Hippocampal formation (tissue), 2 donors: Measurements from ENCODE around the gene COL6A2.
"Not testable (repeated sequence)": the region's sequence is repeated elsewhere in the genome, so short reads cannot be mapped to it uniquely, and the experiment has no call there.

Experiments used
- DNase-seq, 2 donors: peaks; one replicate each; lab custom pipeline; 2025; lab: John Stamatoyannopoulos, UW

The COL6A2 gene

GRCh38 chr21:46094401-46095082 is 3.4 kb upstream of the COL6A2 start:
- no peak for DNase-seq

- DNase-seq, result no peak
These were observed 2.7 kb upstream of the COL6A2 start for GRCh38 chr21:46095083-46095719.

GRCh38 chr21:46095814-46096595 is 1.9 kb upstream of the COL6A2 start:
- DNase-seq, result no peak

GRCh38 chr21:46096596-46097335 is 1.1 kb upstream of the COL6A2 start:
- no peak for DNase-seq

GRCh38 chr21:46098303-46099141 is 610 bp downstream of the COL6A2 start:
- no peak for DNase-seq

- no peak for DNase-seq
These were observed 1.6 kb downstream of the COL6A2 start for GRCh38 chr21:46099476-46099875.

- DNase-seq, result no peak
These were observed 2.1 kb downstream of the COL6A2 start for GRCh38 chr21:46100020-46100419.

- DNase-seq, result no peak
These were observed 2.5 kb downstream of the COL6A2 start for GRCh38 chr21:46100426-46100825.

- no peak for DNase-seq
These were observed 3.0 kb downstream of the COL6A2 start for GRCh38 chr21:46100906-46101305.

GRCh38 chr21:46104104-46104503 is 6.2 kb downstream of the COL6A2 start:
- no peak for DNase-seq

GRCh38 chr21:46107376-46107775 is 9.5 kb downstream of the COL6A2 start:
- DNase-seq, result not testable (repeated sequence)

- DNase-seq, result no peak
These were observed 11.0 kb downstream of the COL6A2 start for GRCh38 chr21:46108827-46109312.

- DNase-seq, result no peak
These were observed 11.7 kb downstream of the COL6A2 start for GRCh38 chr21:46109313-46110221.

GRCh38 chr21:46110499-46111192 is 12.7 kb downstream of the COL6A2 start:
- no peak for DNase-seq

GRCh38 chr21:46111193-46111571 is 13.3 kb downstream of the COL6A2 start:
- DNase-seq, result no peak

- no peak for DNase-seq
These were observed 14.2 kb downstream of the COL6A2 start for GRCh38 chr21:46111857-46112724.

GRCh38 chr21:46112725-46113215 is 14.9 kb downstream of the COL6A2 start:
- DNase-seq, result no peak

GRCh38 chr21:46113497-46114176 is 15.7 kb downstream of the COL6A2 start:
- no peak for DNase-seq
